ENCODE data around the gene GAS5. TPM values are rescaled to one million over a fixed set of nuclear protein-coding genes. Genes with fewer than 3 reads are reported as not detected.

The GAS5 gene
- total and polyA plus RNA-seq, 9 of the 15 experiments (the other 6 are each of a cell fraction or from before 2014, with no cell fraction given): 565 to 1,860 (median 1,006) TPM

DNA sequence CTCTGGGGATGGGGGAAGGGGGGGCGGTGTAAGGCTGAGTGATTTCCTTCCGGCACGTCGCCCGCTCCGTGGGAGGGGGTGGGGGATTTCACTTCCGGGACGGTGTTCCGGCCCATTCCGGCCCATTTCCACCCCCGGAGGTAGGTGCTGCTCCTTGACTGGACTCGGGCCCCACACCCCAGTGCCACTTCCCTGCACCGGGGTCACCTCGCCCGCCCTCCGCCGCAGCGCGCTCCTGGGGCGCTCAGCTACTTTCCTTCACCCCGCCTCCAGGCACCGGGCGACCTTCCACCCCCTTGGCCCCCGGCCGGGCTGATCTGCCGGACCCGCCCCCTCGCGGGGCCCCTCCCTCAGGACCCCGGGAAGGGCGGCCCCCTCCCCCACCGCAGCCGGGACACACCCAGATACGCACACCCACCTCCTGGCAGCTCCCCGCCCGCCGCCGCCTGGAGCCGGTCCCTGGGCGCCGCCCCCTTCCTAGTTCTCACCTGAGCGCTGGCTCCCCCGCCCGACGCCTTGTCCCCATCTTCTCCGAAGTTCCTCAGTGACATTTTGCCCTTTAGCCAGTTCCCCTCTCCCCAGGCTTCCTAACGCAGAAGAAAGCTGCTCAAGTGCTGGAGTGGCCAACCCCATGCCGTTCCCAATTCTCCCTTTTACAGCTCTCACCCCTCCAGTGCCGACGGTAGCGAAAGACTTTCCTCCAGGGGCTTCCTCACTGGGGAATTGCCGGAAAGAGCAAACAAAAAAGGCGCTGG is 654 bp upstream of the GAS5 start, which contains the start of gene ZBTB37 (continued):
- TF ChIP-seq VEZF1 (CRISPR knock-in tag; IDR thresholded peaks at IDR 0.05) (peak; percentile 99), FOXK1 (CRISPR knock-in tag; IDR thresholded peaks at IDR 0.05; ENCODE audit: borderline replicate concordance) (no peak), ILK (tag; IDR thresholded peaks at IDR 0.05; ENCODE audit: borderline replicate concordance, low read depth) (no peak), KLF1 (tag; IDR thresholded peaks at IDR 0.05) (peak; percentile 86), SMARCA4 (IDR thresholded peaks at IDR 0.05) (no peak; the same call in 1 of the 2 replicates), RBBP5 (IDR thresholded peaks at IDR 0.05; ENCODE audit: borderline replicate concordance, insufficient read depth, low read length, poor library complexity, severe bottlenecking) (no peak), PCBP1 (IDR thresholded peaks at IDR 0.05; ENCODE audit: low read depth, low read length, poor library complexity, severe bottlenecking) (peak; percentile 84), CBX5 (IDR thresholded peaks at IDR 0.05; ENCODE audit: borderline replicate concordance, low read depth) (no peak), ZNF592 (IDR thresholded peaks at IDR 0.05) (no peak), TAF9B (IDR thresholded peaks at IDR 0.05; ENCODE audit: partially characterized antibody) (peak; percentile 11), PREB (CRISPR knock-in tag; IDR thresholded peaks at IDR 0.05) (no peak)
- TF ChIP-seq, protein P1, sequence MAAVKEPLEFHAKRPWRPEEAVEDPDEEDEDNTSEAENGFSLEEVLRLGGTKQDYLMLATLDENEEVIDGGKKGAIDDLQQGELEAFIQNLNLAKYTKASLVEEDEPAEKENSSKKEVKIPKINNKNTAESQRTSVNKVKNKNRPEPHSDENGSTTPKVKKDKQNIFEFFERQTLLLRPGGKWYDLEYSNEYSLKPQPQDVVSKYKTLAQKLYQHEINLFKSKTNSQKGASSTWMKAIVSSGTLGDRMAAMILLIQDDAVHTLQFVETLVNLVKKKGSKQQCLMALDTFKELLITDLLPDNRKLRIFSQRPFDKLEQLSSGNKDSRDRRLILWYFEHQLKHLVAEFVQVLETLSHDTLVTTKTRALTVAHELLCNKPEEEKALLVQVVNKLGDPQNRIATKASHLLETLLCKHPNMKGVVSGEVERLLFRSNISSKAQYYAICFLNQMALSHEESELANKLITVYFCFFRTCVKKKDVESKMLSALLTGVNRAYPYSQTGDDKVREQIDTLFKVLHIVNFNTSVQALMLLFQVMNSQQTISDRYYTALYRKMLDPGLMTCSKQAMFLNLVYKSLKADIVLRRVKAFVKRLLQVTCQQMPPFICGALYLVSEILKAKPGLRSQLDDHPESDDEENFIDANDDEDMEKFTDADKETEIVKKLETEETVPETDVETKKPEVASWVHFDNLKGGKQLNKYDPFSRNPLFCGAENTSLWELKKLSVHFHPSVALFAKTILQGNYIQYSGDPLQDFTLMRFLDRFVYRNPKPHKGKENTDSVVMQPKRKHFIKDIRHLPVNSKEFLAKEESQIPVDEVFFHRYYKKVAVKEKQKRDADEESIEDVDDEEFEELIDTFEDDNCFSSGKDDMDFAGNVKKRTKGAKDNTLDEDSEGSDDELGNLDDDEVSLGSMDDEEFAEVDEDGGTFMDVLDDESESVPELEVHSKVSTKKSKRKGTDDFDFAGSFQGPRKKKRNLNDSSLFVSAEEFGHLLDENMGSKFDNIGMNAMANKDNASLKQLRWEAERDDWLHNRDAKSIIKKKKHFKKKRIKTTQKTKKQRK (IDR thresholded peaks at IDR 0.05; ENCODE audit: borderline replicate concordance, low read depth, low read length): no peak
- TF ChIP-seq, protein P2, sequence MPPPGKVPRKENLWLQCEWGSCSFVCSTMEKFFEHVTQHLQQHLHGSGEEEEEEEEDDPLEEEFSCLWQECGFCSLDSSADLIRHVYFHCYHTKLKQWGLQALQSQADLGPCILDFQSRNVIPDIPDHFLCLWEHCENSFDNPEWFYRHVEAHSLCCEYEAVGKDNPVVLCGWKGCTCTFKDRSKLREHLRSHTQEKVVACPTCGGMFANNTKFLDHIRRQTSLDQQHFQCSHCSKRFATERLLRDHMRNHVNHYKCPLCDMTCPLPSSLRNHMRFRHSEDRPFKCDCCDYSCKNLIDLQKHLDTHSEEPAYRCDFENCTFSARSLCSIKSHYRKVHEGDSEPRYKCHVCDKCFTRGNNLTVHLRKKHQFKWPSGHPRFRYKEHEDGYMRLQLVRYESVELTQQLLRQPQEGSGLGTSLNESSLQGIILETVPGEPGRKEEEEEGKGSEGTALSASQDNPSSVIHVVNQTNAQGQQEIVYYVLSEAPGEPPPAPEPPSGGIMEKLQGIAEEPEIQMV (tag; conservative IDR thresholded peaks at IDR 0.05; ENCODE audit: low read depth): no peak
